H9 (cell line): Measurements from ENCODE around the gene RTN4R. TPM values are rescaled to one million over a fixed set of nuclear protein-coding genes. Genes with fewer than 3 reads are reported as not detected.

ENCODE experiments used
- DNase-seq: peaks from one replicate; pipeline ENCODE4 v3.0.0-alpha.2; 2017
- H2AFZ ChIP-seq: one replicate; pipeline ENCODE4 v1.6.1; 2013; ENCODE audit warnings: mild to moderate bottlenecking, low read length, control low read depth, moderate library complexity
- H2AK5ac ChIP-seq: 2 replicates; pipeline ENCODE4 v1.6.1; 2013; ENCODE audit warnings: low read length, control low read depth, mixed read lengths; ENCODE audit not compliant: insufficient read length
- H2BK120ac ChIP-seq: one replicate; pipeline ENCODE4 v1.6.1; 2013; ENCODE audit warnings: low read depth, mild to moderate bottlenecking, low read length, control low read depth, inconsistent platforms; ENCODE audit not compliant: poor library complexity, severe bottlenecking
- H2BK12ac ChIP-seq: 2 replicates; pipeline ENCODE4 v1.6.1; 2013; ENCODE audit warnings: low read length, control low read depth, mixed read lengths, low read depth; ENCODE audit not compliant: insufficient read length
- H2BK15ac ChIP-seq: 2 replicates; pipeline ENCODE4 v1.6.1; 2013; ENCODE audit warnings: low read depth, low read length, control low read depth
- H2BK20ac ChIP-seq: one replicate; pipeline ENCODE4 v1.6.1; 2013; ENCODE audit warnings: low read depth, mild to moderate bottlenecking, low read length, control low read depth, inconsistent platforms; ENCODE audit not compliant: poor library complexity, severe bottlenecking
- H2BK5ac ChIP-seq: 2 replicates; pipeline ENCODE4 v1.6.1; 2013; ENCODE audit warnings: low read length, control low read depth, mixed read lengths; ENCODE audit not compliant: insufficient read length
- H3K14ac ChIP-seq: 2 replicates; pipeline ENCODE4 v1.6.1; 2013; ENCODE audit warnings: low read length, control low read depth; ENCODE audit not compliant: insufficient read depth
- H3K18ac ChIP-seq: 2 replicates; pipeline ENCODE4 v1.6.1; 2013; ENCODE audit warnings: low read depth, mild to moderate bottlenecking, mixed read lengths, low read length, control low read depth; ENCODE audit not compliant: insufficient read length
- H3K23ac ChIP-seq: 2 replicates; pipeline ENCODE4 v1.6.1; 2013; ENCODE audit warnings: low read length, control low read depth, mixed read lengths, low read depth; ENCODE audit not compliant: insufficient read length
- H3K23me2 ChIP-seq: 2 replicates; pipeline ENCODE4 v1.6.1; 2013; ENCODE audit warnings: low read depth, mild to moderate bottlenecking, mixed read lengths, low read length, control low read depth; ENCODE audit not compliant: insufficient read length, poor library complexity, severe bottlenecking
- H3K27ac ChIP-seq: 2 replicates; pipeline ENCODE4 v1.5.1; 2013; ENCODE audit warnings: low read length, control low read depth, mixed read lengths, low read depth; ENCODE audit not compliant: insufficient read length
- H3K27me3 ChIP-seq: 2 replicates; pipeline ENCODE4 v1.6.1; 2013; ENCODE audit warnings: low read length, control low read depth, inconsistent platforms; ENCODE audit not compliant: insufficient read depth
- H3K4ac ChIP-seq: 2 replicates; pipeline ENCODE4 v1.6.1; 2013; ENCODE audit warnings: low read depth, mild to moderate bottlenecking, control low read depth, inconsistent platforms, low read length, moderate library complexity
- H3K4me1 ChIP-seq: 2 replicates; pipeline ENCODE4 v1.6.1; 2013; ENCODE audit warnings: low read length, control low read depth, inconsistent platforms; ENCODE audit not compliant: insufficient read depth
- H3K4me2 ChIP-seq: 2 replicates; pipeline ENCODE4 v1.6.1; 2013; ENCODE audit warnings: low read length, control low read depth, mixed read lengths; ENCODE audit not compliant: insufficient read length, insufficient read depth
- H3K56ac ChIP-seq: 2 replicates; pipeline ENCODE4 v1.6.1; 2013; ENCODE audit warnings: low read depth, mild to moderate bottlenecking, mixed read lengths, low read length, control low read depth; ENCODE audit not compliant: insufficient read length
- H3K79me1 ChIP-seq: 2 replicates; pipeline ENCODE4 v1.6.1; 2013; ENCODE audit warnings: low read depth, mild to moderate bottlenecking, moderate library complexity, low read length, control low read depth, inconsistent platforms; ENCODE audit not compliant: insufficient read depth, poor library complexity, severe bottlenecking
- H3K79me2 ChIP-seq: 2 replicates; pipeline ENCODE4 v1.6.1; 2013; ENCODE audit warnings: low read length, control low read depth, inconsistent platforms; ENCODE audit not compliant: insufficient read depth
- H3K9ac ChIP-seq: 2 replicates; pipeline ENCODE4 v1.6.1; 2013; ENCODE audit warnings: low read length, control low read depth, mixed read lengths; ENCODE audit not compliant: insufficient read length; ENCODE audit errors: extremely low read depth
- H3K9me3 ChIP-seq: one replicate; pipeline ENCODE4 v1.6.1; 2013; ENCODE audit warnings: low read depth, low read length, inconsistent platforms; ENCODE audit not compliant: control insufficient read depth
- H3T11ph ChIP-seq: one replicate; pipeline ENCODE4 v1.6.1; 2013; ENCODE audit warnings: mild to moderate bottlenecking, low read length, control low read depth, inconsistent platforms
- H4K20me1 ChIP-seq: one replicate; pipeline ENCODE4 v1.6.1; 2013; ENCODE audit not compliant: control insufficient read depth, insufficient read length, insufficient read depth
- H4K5ac ChIP-seq: 2 replicates; pipeline ENCODE4 v1.6.1; 2013; ENCODE audit warnings: low read depth, mild to moderate bottlenecking, mixed read lengths, low read length, control low read depth; ENCODE audit not compliant: insufficient read length
- H4K8ac ChIP-seq: replicated peaks from 2 replicates; pipeline ENCODE4 v1.6.1; 2013; ENCODE audit warnings: low read length, control low read depth, mixed read lengths, low read depth; ENCODE audit not compliant: insufficient read length
- H4K91ac ChIP-seq: 2 replicates; pipeline ENCODE4 v1.6.1; 2013; ENCODE audit warnings: low read depth, mild to moderate bottlenecking, moderate library complexity, mixed read lengths, low read length, control low read depth; ENCODE audit not compliant: insufficient read length
- H3K27ac Mint-ChIP-seq, 3 experiments: 2 replicates in 2 of 3; 3 replicates in 1 of 3; pipeline ENCODE4 v1.8.0; 2020 to 2021; ENCODE audit warnings: mixed read lengths in 3 of 3, mild to moderate bottlenecking in 1 of 3, moderate library complexity in 1 of 3
- H3K27me3 Mint-ChIP-seq: 2 replicates; pipeline ENCODE4 v1.8.0; 2021; ENCODE audit warnings: low read depth, mild to moderate bottlenecking, moderate library complexity, mixed read lengths
- H3K36me3 Mint-ChIP-seq, 3 experiments: 2 replicates in 2 of 3; 3 replicates in 1 of 3; pipeline ENCODE4 v1.8.0; 2020 to 2021; ENCODE audit warnings: low read depth in 3 of 3, mixed read lengths in 3 of 3; ENCODE audit not compliant: insufficient read depth in 1 of 3
- H3K4me1 Mint-ChIP-seq, 2 experiments: 2 replicates each; pipeline ENCODE4 v1.8.0; 2020; ENCODE audit warnings: mixed read lengths in 2 of 2
- H3K4me3 Mint-ChIP-seq, 2 experiments: 2 replicates in 1 of 2; 3 replicates in 1 of 2; pipeline ENCODE4 v1.8.0; 2020 to 2021; ENCODE audit warnings: mild to moderate bottlenecking in 2 of 2, mixed read lengths in 2 of 2, moderate library complexity in 1 of 2
- H3K9me3 Mint-ChIP-seq, 2 experiments: 2 replicates in 1 of 2; 3 replicates in 1 of 2; pipeline ENCODE4 v1.8.0; 2020; ENCODE audit warnings: mild to moderate bottlenecking in 2 of 2, mixed read lengths in 2 of 2, moderate library complexity in 1 of 2
- CTCF ChIP-seq: fragments of 200-600 bp; sonication (generic); conservative IDR thresholded peaks from 3 replicates; pipeline ENCODE4 v1.8.0; 2021; ENCODE audit warnings: antibody characterized with exemption, mild to moderate bottlenecking
- WGBS: extraction: QIAGEN DNeasy Blood & Tissue Kit; methylation state at CpG from one replicate; pipeline ENCODE4 v1.1.7; 2013; ENCODE audit warnings: missing lambda C conversion rate, low lambda C conversion rate, mixed read lengths; ENCODE audit not compliant: insufficient read length; ENCODE audit errors: extremely low coverage; 5-methylcytosine and 5-hydroxymethylcytosine counted together
- total RNA-seq: library from RNA; stranded (reverse); gene quantifications from 2 replicates; pipeline ENCODE4 v1.2.1, GENCODE V29; 2021

RTN4R gene
- total RNA-seq, 1 experiment from 2014 or later: 19.0 TPM

- no CpG with 5 or more reads among the region's 5 CpGs for WGBS
- no peaks in the 10 kb centered on the region for H4K20me1 ChIP-seq
- no peak overlapping the region for H2BK15ac ChIP-seq
- H3K9me3 ChIP-seq: no peaks in the 10 kb centered on the region
- no peak overlapping the region for H2BK120ac ChIP-seq
- no peak overlapping the region for H2AK5ac ChIP-seq
- H2AFZ ChIP-seq: no peak overlapping the region
- DNase-seq: no peak
- Mint-ChIP-seq H3K36me3 (no peaks in the 10 kb centered on the region), H3K4me1 (peaks cover 10 to 11% of the 10 kb centered on the region in 2 experiments), H3K27ac (no peak overlapping the region), H3K27me3 (peaks cover 4% of the 10 kb centered on the region), H3K9me3 (no peaks in the 10 kb centered on the region), H3K4me3 (no peak overlapping the region)
- no peak overlapping the region for H3K14ac ChIP-seq
- no peak overlapping the region for H3K9ac ChIP-seq
- no peak overlapping the region for H3K4ac ChIP-seq
- H3K18ac ChIP-seq: no peak overlapping the region
- no peaks in the 10 kb centered on the region for H3K23me2 ChIP-seq
- H3K79me1 ChIP-seq: no peaks in the 10 kb centered on the region
- H3K27me3 ChIP-seq: no peaks in the 10 kb centered on the region
- no peak overlapping the region for H3K56ac ChIP-seq
- no peak overlapping the region for H3K27ac ChIP-seq
- no peak for TF ChIP-seq CTCF
- H3K79me2 ChIP-seq: no peaks in the 10 kb centered on the region
- H4K5ac ChIP-seq: no peak overlapping the region
- no peak overlapping the region for H2BK5ac ChIP-seq
- no peak overlapping the region for H3T11ph ChIP-seq
- no peak overlapping the region for H4K91ac ChIP-seq
- H2BK12ac ChIP-seq: no peak overlapping the region
- no peak overlapping the region for H3K23ac ChIP-seq
- no peak overlapping the region for H3K4me2 ChIP-seq
- H2BK20ac ChIP-seq: no peak overlapping the region
- H4K8ac ChIP-seq: no peak overlapping the region
- no peaks in the 10 kb centered on the region for H3K4me1 ChIP-seq
Observed at GRCh38 chr22:20283674-20284066, 15.6 kb upstream of the RTN4R start.
